Astrocyte of the spinal cord (primary cell): ENCODE results near the gene ALKBH6.

ENCODE experiments used
- DNase-seq: peaks from one replicate; pipeline ENCODE4 v3.0.0; 2011; ENCODE audit warnings: low read depth, low spot score
- H3K4me3 ChIP-seq: 2 replicates; pipeline ENCODE4 v1.5.1; 2011; ENCODE audit warnings: low read depth, mild to moderate bottlenecking, low read length, moderate library complexity
- CTCF ChIP-seq: IDR thresholded peaks from 2 replicates; pipeline ENCODE4 v1.5.1; 2012; ENCODE audit warnings: low read depth, mild to moderate bottlenecking, low read length, inconsistent platforms
- in situ Hi-C: cut with HindIII; loops from 2 replicates; pipeline ENCODE4 v1.10.0; 2017; ENCODE audit warnings: low sequenced_read_pairs

The ALKBH6 gene

GRCh38 chr19:35959968-35960320 is 54.1 kb downstream of the ALKBH6 start:
- in situ Hi-C loops, result no loop called here
- TF ChIP-seq CTCF, result no peak
- H3K4me3 ChIP-seq, result no peak overlapping the region
- no peak for DNase-seq
